Esophagus muscularis mucosa (tissue), 3 donors: ENCODE data around the gene TNP2.

Experiments used
- POLR2A ChIP-seq: fragments of 450-650 bp; IDR thresholded peaks from one replicate; pipeline ENCODE4 v1.6.1; 2017; ENCODE audit warnings: antibody characterized with exemption, moderate library complexity, mild to moderate bottlenecking, low read depth
- POLR2AphosphoS5 ChIP-seq, 2 donors: sonication (generic); formaldehyde crosslinking; IDR thresholded peaks; one replicate each; pipeline ENCODE4 v1.6.1; 2017; ENCODE audit warnings: antibody characterized with exemption in 2 of 2
- TF ChIP-seq, protein P1 (sequence below), 3 experiments: fragments of 200-600 bp in 2 of 3; fragments of 450-650 bp in 1 of 3; sonication (generic) in 2 of 3; IDR thresholded peaks; one replicate each; pipeline ENCODE4 v1.5.1; 2017 to 2019; ENCODE audit warnings: antibody characterized with exemption in 3 of 3, mild to moderate bottlenecking in 2 of 3, moderate library complexity in 1 of 3

DNA sequence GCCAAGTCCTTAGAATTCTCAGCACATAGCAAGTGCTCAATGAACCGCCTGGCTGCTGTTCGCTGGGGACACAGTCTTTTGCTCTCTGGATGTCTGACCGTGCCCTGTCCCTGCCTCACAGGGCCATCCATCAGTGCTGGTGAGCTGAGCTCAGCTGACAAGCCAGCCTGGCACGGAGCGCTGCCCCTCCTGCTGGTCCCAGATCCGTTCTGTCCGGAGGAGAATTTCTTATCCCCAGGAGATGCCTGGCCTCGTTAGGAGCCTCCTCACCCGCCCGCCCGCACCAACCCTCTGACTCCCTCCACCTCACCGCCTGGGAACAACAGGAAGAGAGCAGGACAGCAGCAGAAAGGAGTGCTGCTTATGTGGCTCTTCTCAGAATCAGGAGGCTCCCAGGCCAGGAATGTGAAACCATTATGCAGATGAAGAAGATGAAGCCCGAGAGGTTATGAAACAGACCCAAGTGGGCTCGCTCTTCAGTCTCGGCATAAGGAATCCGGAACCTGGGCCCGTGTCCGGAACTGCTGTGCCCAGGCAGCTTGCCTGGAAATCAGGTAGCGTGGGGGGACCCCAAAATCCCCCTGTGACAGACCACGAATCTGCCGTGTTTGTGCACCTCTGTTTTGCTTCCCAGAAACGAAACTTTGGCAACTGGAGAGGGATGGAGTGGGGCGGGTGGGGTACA is 47.3 kb upstream of the TNP2 start:
- TF ChIP-seq, protein P1, sequence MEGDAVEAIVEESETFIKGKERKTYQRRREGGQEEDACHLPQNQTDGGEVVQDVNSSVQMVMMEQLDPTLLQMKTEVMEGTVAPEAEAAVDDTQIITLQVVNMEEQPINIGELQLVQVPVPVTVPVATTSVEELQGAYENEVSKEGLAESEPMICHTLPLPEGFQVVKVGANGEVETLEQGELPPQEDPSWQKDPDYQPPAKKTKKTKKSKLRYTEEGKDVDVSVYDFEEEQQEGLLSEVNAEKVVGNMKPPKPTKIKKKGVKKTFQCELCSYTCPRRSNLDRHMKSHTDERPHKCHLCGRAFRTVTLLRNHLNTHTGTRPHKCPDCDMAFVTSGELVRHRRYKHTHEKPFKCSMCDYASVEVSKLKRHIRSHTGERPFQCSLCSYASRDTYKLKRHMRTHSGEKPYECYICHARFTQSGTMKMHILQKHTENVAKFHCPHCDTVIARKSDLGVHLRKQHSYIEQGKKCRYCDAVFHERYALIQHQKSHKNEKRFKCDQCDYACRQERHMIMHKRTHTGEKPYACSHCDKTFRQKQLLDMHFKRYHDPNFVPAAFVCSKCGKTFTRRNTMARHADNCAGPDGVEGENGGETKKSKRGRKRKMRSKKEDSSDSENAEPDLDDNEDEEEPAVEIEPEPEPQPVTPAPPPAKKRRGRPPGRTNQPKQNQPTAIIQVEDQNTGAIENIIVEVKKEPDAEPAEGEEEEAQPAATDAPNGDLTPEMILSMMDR (IDR thresholded peaks at IDR 0.05), result no peak
- TF ChIP-seq POLR2AphosphoS5 (IDR thresholded peaks at IDR 0.05) (no peak), POLR2A (no peak)
